HCT116 (cell line): ENCODE data around the gene PPDPF. TPM values are rescaled to one million over a fixed set of nuclear protein-coding genes. Genes with fewer than 3 reads are reported as not detected.

Source experiments
- ATAC-seq: fragments of 200-7000 bp; cut with Tn5 transposase; 2 replicates; pipeline ENCODE4 v1.9.1; 2020; ENCODE audit warnings: mild to moderate bottlenecking, moderate library complexity
- BruUV-seq: library from RNA; stranded (reverse); fragments of 400-500 nt; replicated peaks from 2 replicates; lab custom pipeline; 2021; lab: Mats Ljungman, UMichigan
- CTCF ChIA-PET: fragments of 300-600 bp; sonication (Branson Sonifier 250); formaldehyde crosslinking; loops from one replicate; lab custom pipeline; 2021; ENCODE audit warnings: antibody characterized with exemption; lab: Charles Lee
- POLR2A ChIA-PET: fragments of 300-600, 350-600 bp; sonication (Branson Sonifier 250); formaldehyde crosslinking; loops from one replicate; lab custom pipeline; 2021; ENCODE audit warnings: antibody characterized with exemption; lab: Charles Lee
- RAD21 ChIA-PET, 2 experiments: fragments of 300-600 bp; sonication (Branson Sonifier 250); formaldehyde crosslinking; loops; one replicate each; lab custom pipeline; 2023; ENCODE audit warnings: low total read pairs in 2 of 2; ENCODE audit not compliant: uncharacterized antibody in 2 of 2, unreplicated experiment in 2 of 2, low non-redundant PET in 1 of 2; lab: Charles Lee
- DNase-seq: peaks from one replicate; pipeline ENCODE4 v3.0.0-alpha.2; 2010; ENCODE audit warnings: low read depth, low spot score
- H2AFZ ChIP-seq: fragments of 200-600 bp; shearing (Covaris generic), sonication (generic); 2 replicates; pipeline ENCODE4 v1.6.1; 2017; ENCODE audit warnings: low read depth, mixed run types, mixed read lengths, antibody characterized with exemption, low read length; ENCODE audit not compliant: poor library complexity, severe bottlenecking
- H3K27ac ChIP-seq: 2 replicates; pipeline ENCODE4 v1.5.1; 2012; ENCODE audit warnings: low read depth, low read length
- H3K27me3 ChIP-seq: fragments of 200-600 bp; sonication (generic); 2 replicates; pipeline ENCODE4 v1.6.1; 2016; ENCODE audit warnings: mixed run types, low read length, mixed read lengths; ENCODE audit not compliant: insufficient read depth
- H3K36me3 ChIP-seq, 2 experiments: fragments of 200-500 bp in 1 of 2; fragments of 200-600 bp in 1 of 2; sonication (Bioruptor generic) in 1 of 2; sonication (generic) in 1 of 2; 2 replicates each; pipeline versions ENCODE4 v1.5.1 to v1.6.1; 2014 to 2016; ENCODE audit warnings: low read length in 2 of 2, inconsistent platforms in 1 of 2, mixed read lengths in 1 of 2, mixed run types in 1 of 2; ENCODE audit not compliant: insufficient read depth in 2 of 2, control insufficient read depth in 1 of 2
- H3K4me1 ChIP-seq, 2 experiments: fragments of 200-600 bp in 1 of 2; sonication (generic) in 1 of 2; 2 replicates each; pipeline versions ENCODE4 v1.5.1 to v1.6.1; 2012 to 2017; ENCODE audit warnings: low read length in 2 of 2, inconsistent platforms in 1 of 2, mild to moderate bottlenecking in 1 of 2, mixed read lengths in 1 of 2, mixed run types in 1 of 2, moderate library complexity in 1 of 2; ENCODE audit not compliant: insufficient read depth in 2 of 2, control insufficient read depth in 1 of 2
- H3K4me2 ChIP-seq: fragments of 200-600 bp; sonication (generic); 2 replicates; pipeline ENCODE4 v1.6.1; 2017; ENCODE audit warnings: mixed run types, low read length, mixed read lengths
- H3K4me3 ChIP-seq, 2 experiments: fragments of 200-600 bp in 1 of 2; sonication (generic) in 1 of 2; replicated peaks in 1 of 2; 2 replicates each; pipeline ENCODE4 v1.5.1; 2011 to 2016; ENCODE audit warnings: low read length in 2 of 2, control low read depth in 1 of 2, low read depth in 1 of 2, mild to moderate bottlenecking in 1 of 2, mixed read lengths in 1 of 2, mixed run types in 1 of 2
- H3K79me2 ChIP-seq: fragments of 200-600 bp; sonication (generic); 2 replicates; pipeline ENCODE4 v1.6.1; 2017; ENCODE audit warnings: mild to moderate bottlenecking, mixed run types, low read length, moderate library complexity, mixed read lengths; ENCODE audit not compliant: insufficient read depth
- H3K9ac ChIP-seq: fragments of 200-600 bp; sonication (generic); 2 replicates; pipeline ENCODE4 v1.6.1; 2016; ENCODE audit warnings: low read length, mixed read lengths
- H3K9me2 ChIP-seq: fragments of 200-600 bp; sonication (generic), shearing (Covaris generic); 2 replicates; pipeline ENCODE4 v1.6.1; 2017; ENCODE audit warnings: mixed run types, mild to moderate bottlenecking, moderate library complexity; ENCODE audit not compliant: insufficient read depth
- H3K9me3 ChIP-seq, 2 experiments: fragments of 200-500 bp in 1 of 2; fragments of 200-600 bp in 1 of 2; sonication (Bioruptor generic) in 1 of 2; sonication (generic) in 1 of 2; 2 replicates each; pipeline ENCODE4 v1.6.1; 2014 to 2017; ENCODE audit warnings: low read length in 2 of 2, mixed read lengths in 2 of 2, inconsistent platforms in 1 of 2, low read depth in 1 of 2, mild to moderate bottlenecking in 1 of 2, mixed run types in 1 of 2, moderate library complexity in 1 of 2; ENCODE audit not compliant: control insufficient read depth in 1 of 2, insufficient read depth in 1 of 2
- H4K20me1 ChIP-seq: fragments of 200-600 bp; sonication (generic), shearing (Covaris generic); 2 replicates; pipeline ENCODE4 v1.6.1; 2017; ENCODE audit warnings: mixed run types, mild to moderate bottlenecking, moderate library complexity; ENCODE audit not compliant: insufficient read depth
- ELF1 ChIP-seq: IDR thresholded peaks from 2 replicates; pipeline ENCODE4 v1.6.1; 2012; ENCODE audit warnings: low read depth, borderline replicate concordance
- EZH2phosphoT487 ChIP-seq: fragments of 200-600 bp; IDR thresholded peaks from 2 replicates; pipeline ENCODE4 v1.6.1; 2018; ENCODE audit warnings: antibody characterized with exemption, borderline replicate concordance
- FOSL1 ChIP-seq: IDR thresholded peaks from 2 replicates; pipeline ENCODE4 v1.6.1; 2012; ENCODE audit warnings: low read depth
- POLR2A ChIP-seq: IDR thresholded peaks from 2 replicates; pipeline ENCODE4 v1.7.0; 2011; ENCODE audit warnings: borderline replicate concordance; ENCODE audit not compliant: insufficient read depth, insufficient read length; ENCODE audit errors: extremely low read depth
- POLR2AphosphoS5 ChIP-seq: IDR thresholded peaks from 2 replicates; pipeline ENCODE4 v1.6.1; 2011; ENCODE audit warnings: mild to moderate bottlenecking, low read depth, low read length, moderate library complexity
- SIN3A ChIP-seq: IDR thresholded peaks from 2 replicates; pipeline ENCODE4 v1.6.1; 2012; ENCODE audit warnings: low read depth
- SP1 ChIP-seq: IDR thresholded peaks from 2 replicates; pipeline ENCODE4 v1.6.1; 2012; ENCODE audit warnings: low read depth
- YY1 ChIP-seq: IDR thresholded peaks from 2 replicates; pipeline ENCODE4 v1.6.1; 2011; ENCODE audit warnings: low read length, low read depth, moderate library complexity, mild to moderate bottlenecking; ENCODE audit not compliant: insufficient replicate concordance; ENCODE audit errors: extremely low read depth
- ZFX ChIP-seq: fragments of 450-650 bp; IDR thresholded peaks from 2 replicates; pipeline ENCODE4 v1.6.1; 2017
- intact Hi-C: fragments of 100-400 bp; cut with micrococcal nuclease; formaldehyde crosslinking; loops from 2 replicates; pipeline ENCODE4 v1.10.0; 2022
- total RNA-seq: library from RNA; stranded (reverse); gene quantifications from one replicate; pipeline ENCODE4 v1.2.1, GENCODE V29; 2021; ENCODE audit not compliant: unreplicated experiment
- TF ChIP-seq, protein P1 (sequence below), 3 experiments: fragments of 200-600 bp in 1 of 3; sonication (generic) in 1 of 3; IDR thresholded peaks in 2 of 3; conservative IDR thresholded peaks in 1 of 3; 2 replicates each; pipeline ENCODE4 v1.5.1; 2012 to 2017; ENCODE audit warnings: low read depth in 2 of 3, low read length in 2 of 3, antibody characterized with exemption in 1 of 3, borderline replicate concordance in 1 of 3, control low read depth in 1 of 3, mild to moderate bottlenecking in 1 of 3, mixed read lengths in 1 of 3, mixed run types in 1 of 3, moderate library complexity in 1 of 3; ENCODE audit not compliant: insufficient read depth in 1 of 3

Gene PPDPF
- total RNA-seq, 1 experiment from 2014 or later: 346 TPM

- Histone ChIP-seq H3K9me3 (no peaks in the 10 kb centered on the region), H3K4me3 (peak within 1 kb of the TSS; percentile 62 to 77), H3K9ac (peak within 1 kb of the TSS; percentile 84)
- no TSS peak for BruUV-seq
- intact Hi-C loops: no loop called here
- TF ChIP-seq, protein P1, sequence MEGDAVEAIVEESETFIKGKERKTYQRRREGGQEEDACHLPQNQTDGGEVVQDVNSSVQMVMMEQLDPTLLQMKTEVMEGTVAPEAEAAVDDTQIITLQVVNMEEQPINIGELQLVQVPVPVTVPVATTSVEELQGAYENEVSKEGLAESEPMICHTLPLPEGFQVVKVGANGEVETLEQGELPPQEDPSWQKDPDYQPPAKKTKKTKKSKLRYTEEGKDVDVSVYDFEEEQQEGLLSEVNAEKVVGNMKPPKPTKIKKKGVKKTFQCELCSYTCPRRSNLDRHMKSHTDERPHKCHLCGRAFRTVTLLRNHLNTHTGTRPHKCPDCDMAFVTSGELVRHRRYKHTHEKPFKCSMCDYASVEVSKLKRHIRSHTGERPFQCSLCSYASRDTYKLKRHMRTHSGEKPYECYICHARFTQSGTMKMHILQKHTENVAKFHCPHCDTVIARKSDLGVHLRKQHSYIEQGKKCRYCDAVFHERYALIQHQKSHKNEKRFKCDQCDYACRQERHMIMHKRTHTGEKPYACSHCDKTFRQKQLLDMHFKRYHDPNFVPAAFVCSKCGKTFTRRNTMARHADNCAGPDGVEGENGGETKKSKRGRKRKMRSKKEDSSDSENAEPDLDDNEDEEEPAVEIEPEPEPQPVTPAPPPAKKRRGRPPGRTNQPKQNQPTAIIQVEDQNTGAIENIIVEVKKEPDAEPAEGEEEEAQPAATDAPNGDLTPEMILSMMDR (IDR thresholded peaks at IDR 0.05 in 2 of 3, conservative IDR thresholded peaks at IDR 0.05 in 1 of 3; ENCODE audit: borderline replicate concordance in 1 of 3, insufficient read depth in 1 of 3, low read depth in 2 of 3, low read length in 2 of 3): no peak
- TF ChIP-seq SIN3A (no peak), EZH2phosphoT487 (no peak), POLR2A (peak; percentile 71), POLR2AphosphoS5 (peak; percentile 73), FOSL1 (no peak), ZFX (peak; percentile 71; the same call in 1 of the 2 replicates), YY1 (no peak), ELF1 (no peak), SP1 (no peak)
- TF ChIP-seq, all 23 proteins: peak for 3
- Histone ChIP-seq H3K27ac (peak within 1 kb of the TSS; percentile 77), H3K4me1 (peaks cover 0 to 11% of the 10 kb centered on the region in 2 experiments; a peak in 1 of 4 replicates), H4K20me1 (no peaks in the 10 kb centered on the region), H3K79me2 (peaks cover 48% of the 10 kb centered on the region), H3K9me2 (no peaks in the 10 kb centered on the region), H3K4me2 (peak within 1 kb of the TSS; percentile 82), H2AFZ (no peak within 1 kb of the TSS), H3K27me3 (no peaks in the 10 kb centered on the region), H3K36me3 (no peaks in the 10 kb centered on the region)
- CTCF ChIA-PET: no interaction called here
- POLR2A ChIA-PET: no interaction called here
- DNase-seq (peak; percentile 32), ATAC-seq (peak; percentile 90)
- RAD21 ChIA-PET: no interaction called here
Measured at GRCh38 chr20:63471981-63472831, 48.4 kb upstream of the PPDPF start, which contains the start of gene KCNQ2. KCNQ2 (minus strand) TSS chr20:63472655; CDS start chr20:63472463, 192 bp downstream.
